NCI-H460 (cell line): ENCODE measurements around the gene CACNB1. TPM values are rescaled to one million over a fixed set of nuclear protein-coding genes. Genes with fewer than 3 reads are reported as not detected.
"Not testable (repeated sequence)": the region's sequence is repeated elsewhere in the genome, so short reads cannot be mapped to it uniquely, and the experiment has no call there.

Source experiments
- DNase-seq: peaks from one replicate; pipeline ENCODE4 v3.0.0-alpha.2; 2016; ENCODE audit warnings: low read depth; ENCODE audit errors: extremely low read depth
- total RNA-seq: library from RNA; depleted of rRNA; stranded (reverse); fragments of >200 nt; shearing (Covaris generic); gene quantifications from 2 replicates; pipeline ENCODE4 v1.2.3, GENCODE V29; 2014; rRNA removed

Gene CACNB1
- total RNA-seq, 1 experiment from 2014 or later = 3.4 TPM

GRCh38 chr17:39131616-39132015 lies 65.9 kb downstream of the CACNB1 start:
- no peak for DNase-seq

- no peak for DNase-seq
Observed at GRCh38 chr17:39130205-39130604, 67.3 kb downstream of the CACNB1 start.

GRCh38 chr17:39129544-39129943 lies 67.9 kb downstream of the CACNB1 start:
- DNase-seq = not testable (repeated sequence)

GRCh38 chr17:39126436-39126835 lies 71.0 kb downstream of the CACNB1 start:
- DNase-seq = no peak

GRCh38 chr17:39125143-39125875 lies 72.2 kb downstream of the CACNB1 start:
- no peak for DNase-seq

- no peak for DNase-seq
Observed at GRCh38 chr17:39123627-39124026, 73.8 kb downstream of the CACNB1 start.

Other genes with a start within 250 kb of the CACNB1 start
- not detected in 2 replicates for gene FBXO47, start 230.3 kb downstream of the CACNB1 start, total RNA-seq
- 0.10 TPM in 1 of 2 replicates, not detected in the other for gene PLXDC1, start 46.0 kb downstream of the CACNB1 start, total RNA-seq
- not detected in 2 replicates for gene ARL5C, start 31.5 kb downstream of the CACNB1 start, total RNA-seq
- 4,756 and 4,857 TPM in 2 replicates for gene RPL19, start 2.6 kb upstream of the CACNB1 start, total RNA-seq
- gene STAC2, start 28.3 kb upstream of the CACNB1 start, total RNA-seq = not detected in 2 replicates
- 10.5 and 10.9 TPM in 2 replicates for gene FBXL20, start 204.0 kb upstream of the CACNB1 start, total RNA-seq